Kidney (tissue), 14 donors: Measurements from ENCODE around the gene RASGEF1C. TPM values are rescaled to one million over a fixed set of nuclear protein-coding genes. Genes with fewer than 3 reads are reported as not detected.

ENCODE experiments used
- DNase-seq, 5 donors: peaks; one replicate each; pipeline ENCODE4 v3.0.0-alpha.2; 2013 to 2020
- FAIRE-seq: peaks from 2 replicates; lab custom pipeline; 2012; peaks lifted over from hg19 to GRCh38; lab: Jason Lieb, UNC
- H3K27ac ChIP-seq, 2 donors: one replicate each; pipeline ENCODE4 v1.7.0; 2013; ENCODE audit warnings: low read depth in 2 of 2, low read length in 2 of 2, inconsistent platforms in 1 of 2
- H3K27me3 ChIP-seq: one replicate; pipeline ENCODE4 v1.7.1; 2013; ENCODE audit warnings: low read length, inconsistent platforms; ENCODE audit not compliant: control insufficient read depth, insufficient read depth
- H3K36me3 ChIP-seq, 3 donors: one replicate each; pipeline versions ENCODE4 v1.7.0 to v1.7.1; 2013; ENCODE audit warnings: low read length in 3 of 3, control low read depth in 1 of 3, inconsistent platforms in 1 of 3; ENCODE audit not compliant: insufficient read depth in 3 of 3, control insufficient read depth in 2 of 3
- H3K4me1 ChIP-seq, 3 donors: one replicate each; pipeline versions ENCODE4 v1.7.0 to v1.7.1; 2013; ENCODE audit warnings: low read length in 3 of 3, inconsistent platforms in 1 of 3, low read depth in 1 of 3; ENCODE audit not compliant: control insufficient read depth in 2 of 3, insufficient read depth in 2 of 3
- H3K4me3 ChIP-seq, 3 donors: one replicate each; pipeline versions ENCODE4 v1.7.0 to v1.8.1; 2013; ENCODE audit warnings: low read length in 3 of 3, control low read depth in 1 of 3, inconsistent platforms in 1 of 3
- H3K9ac ChIP-seq, 3 donors: one replicate each; pipeline versions ENCODE4 v1.7.0 to v1.7.1; 2013; ENCODE audit warnings: low read length in 3 of 3, control low read depth in 1 of 3, inconsistent platforms in 1 of 3
- H3K9me3 ChIP-seq, 3 donors: one replicate each; pipeline versions ENCODE4 v1.7.0 to v1.7.1; 2013; ENCODE audit warnings: low read length in 3 of 3, control low read depth in 1 of 3, inconsistent platforms in 1 of 3; ENCODE audit not compliant: control insufficient read depth in 2 of 3, insufficient read depth in 1 of 3
- CTCF ChIP-seq: IDR thresholded peaks from 3 replicates; pipeline ENCODE4 v1.5.1; 2012; ENCODE audit warnings: mild to moderate bottlenecking, moderate library complexity, borderline replicate concordance; ENCODE audit not compliant: insufficient read depth; ENCODE audit errors: extremely low read depth
- intact Hi-C: fragments of 100-400 bp; cut with DNase I; formaldehyde crosslinking; loops from one replicate; pipeline ENCODE4 v1.11.1; 2022
- polyA plus RNA-seq: library from polyadenylated mRNA; stranded (reverse); fragments of 350-450 nt; fragmentation: Illumina TruSeq; extraction: RNeasy Lipid Tissue Mini Kit (QIAGEN cat#74804); gene quantifications from one replicate; pipeline ENCODE4 v1.2.3, GENCODE V29; 2014; ENCODE audit warnings: low read depth, low replicate concordance; ENCODE audit not compliant: insufficient read depth
- total RNA-seq: library from RNA; stranded (reverse); fragmentation: NEBNext Ultra II Directional; extraction: Animal tissue kit (Norgen Biotek cat#: 25700); gene quantifications from one replicate; pipeline ENCODE4 v1.2.1, GENCODE V29; 2021
- donor health status: control.
- donor health status: control.
- donor health status: control.
- donor health status: control.
- donor health status: control.
- donor health status: DM: yes; HTN: yes; CAD: no.
- donor health status: Normal renal cell carcinoma (clear cell type).

RASGEF1C gene
- total and polyA plus RNA-seq, 2 donors from 2014 or later: 0.15 to 0.16 TPM

- no peak for TF ChIP-seq CTCF
- Histone ChIP-seq H3K27me3 (no peaks in the 10 kb centered on the region), H3K4me1 (no peaks in the 10 kb centered on the region), H3K27ac (no peak overlapping the region), H3K9ac (no peak overlapping the region), H3K4me3 (no peak overlapping the region), H3K9me3 (peaks cover 0 to 20% (median 6%) of the 10 kb centered on the region in 3 donors), H3K36me3 (peaks cover 0 to 6% (median 3%) of the 10 kb centered on the region in 3 donors)
- intact Hi-C loops: no loop called here
- DNase-seq (no peak), FAIRE-seq (no peak)
Observed at GRCh38 chr5:180230017-180230416, 21.0 kb upstream of the RASGEF1C start.

- no peak for TF ChIP-seq CTCF
- FAIRE-seq (no peak), DNase-seq (no peak)
- no peaks in the 10 kb centered on the region for H3K27me3 ChIP-seq
- H3K36me3 ChIP-seq: no peaks in the 10 kb centered on the region
- H3K9me3 ChIP-seq: peaks cover 0 to 60% (median 11%) of the 10 kb centered on the region in 3 donors
- no peaks in the 10 kb centered on the region for H3K4me1 ChIP-seq
- H3K9ac ChIP-seq: no peak overlapping the region
- no peak overlapping the region for H3K27ac ChIP-seq
- H3K4me3 ChIP-seq: no peak overlapping the region
- intact Hi-C loops: no loop called here
Observed at GRCh38 chr5:180222056-180222455, 13.0 kb upstream of the RASGEF1C start.

GRCh38 chr5:180217797-180218196, 8.8 kb upstream of the RASGEF1C start:
- Histone ChIP-seq H3K9me3 (peaks cover 0 to 66% (median 5%) of the 10 kb centered on the region in 3 donors), H3K9ac (no peak overlapping the region), H3K36me3 (no peaks in the 10 kb centered on the region), H3K27me3 (no peaks in the 10 kb centered on the region), H3K4me1 (peaks cover 0 to 5% (median 0%) of the 10 kb centered on the region in 3 donors), H3K27ac (no peak overlapping the region), H3K4me3 (no peak overlapping the region)
- no peak for TF ChIP-seq CTCF
- DNase-seq (no peak), FAIRE-seq (no peak)
- intact Hi-C loops: no loop called here

- FAIRE-seq (no peak), DNase-seq (no peak)
- Histone ChIP-seq H3K4me1 (peaks cover 0 to 6% (median 0%) of the 10 kb centered on the region in 3 donors), H3K36me3 (no peaks in the 10 kb centered on the region), H3K4me3 (no peak overlapping the region), H3K9ac (no peak overlapping the region), H3K9me3 (peaks cover 0 to 55% (median 5%) of the 10 kb centered on the region in 3 donors), H3K27ac (no peak overlapping the region), H3K27me3 (no peaks in the 10 kb centered on the region)
- TF ChIP-seq CTCF: no peak
- intact Hi-C loops: no loop called here
Observed at GRCh38 chr5:180216646-180217171, 7.7 kb upstream of the RASGEF1C start.
